ENCODE results near the gene NYNRIN.
"Not testable (repeated sequence)": the region's sequence is repeated elsewhere in the genome, so short reads cannot be mapped to it uniquely, and the experiment has no call there.

NYNRIN gene

GRCh38 chr14:24442240-24443052 lies 43.6 kb downstream of the NYNRIN start, which contains the start of gene SDR39U1:
Gene SDR39U1 (minus strand): TSS chr14:24442776. CDS start chr14:24442769, 7 bp downstream.
- DNase-seq = peak; percentile 52 to 99 (median 95)

GRCh38 chr14:24443053-24443665 lies 44.4 kb downstream of the NYNRIN start:
- DNase-seq = no peak

DNA sequence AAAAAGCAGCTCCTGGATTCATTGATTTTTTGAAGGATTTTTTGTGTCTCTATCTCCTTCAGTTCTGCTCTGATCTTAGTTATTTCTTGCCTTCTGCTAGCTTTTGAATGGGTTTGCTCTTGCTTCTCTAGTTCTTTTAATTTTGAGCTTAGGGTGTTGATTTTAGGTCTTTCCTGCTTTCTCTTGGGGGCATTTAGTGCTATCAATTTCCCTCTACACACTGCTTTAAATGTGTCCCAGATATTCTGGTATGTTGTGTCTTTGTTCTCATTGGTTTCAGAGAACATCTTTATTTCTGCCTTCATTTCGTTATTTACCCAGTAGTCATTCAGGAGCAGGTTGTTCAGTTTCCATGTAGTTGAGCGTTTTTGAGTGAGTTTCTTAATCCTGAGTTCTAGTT lies 52.0 kb downstream of the NYNRIN start:
- not testable (repeated sequence) for DNase-seq

- no peak for DNase-seq
These were observed 58.2 kb downstream of the NYNRIN start for GRCh38 chr14:24456980-24457379.

GRCh38 chr14:24458736-24459135 lies 59.9 kb downstream of the NYNRIN start:
- DNase-seq = no peak

DNA sequence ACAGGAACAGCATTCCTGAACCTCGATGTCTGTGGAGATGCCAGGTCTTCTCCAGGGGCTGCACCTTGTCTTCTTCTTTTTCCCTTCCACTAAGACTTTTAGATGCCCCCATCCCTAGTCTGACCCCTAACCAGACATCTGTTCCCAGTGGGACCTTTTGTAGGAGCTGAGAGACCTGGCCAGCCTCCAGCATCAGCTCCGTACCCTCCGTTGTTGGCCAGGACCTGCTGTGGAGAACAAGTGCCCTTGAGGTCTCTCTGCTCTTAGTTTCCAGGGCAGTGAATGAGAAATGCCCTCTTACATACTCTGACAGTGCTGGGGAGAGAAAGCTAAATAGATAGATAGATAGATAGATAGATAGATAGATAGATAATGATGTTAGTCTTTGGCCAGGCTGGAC lies 60.5 kb downstream of the NYNRIN start:
- DNase-seq = no peak

DNA sequence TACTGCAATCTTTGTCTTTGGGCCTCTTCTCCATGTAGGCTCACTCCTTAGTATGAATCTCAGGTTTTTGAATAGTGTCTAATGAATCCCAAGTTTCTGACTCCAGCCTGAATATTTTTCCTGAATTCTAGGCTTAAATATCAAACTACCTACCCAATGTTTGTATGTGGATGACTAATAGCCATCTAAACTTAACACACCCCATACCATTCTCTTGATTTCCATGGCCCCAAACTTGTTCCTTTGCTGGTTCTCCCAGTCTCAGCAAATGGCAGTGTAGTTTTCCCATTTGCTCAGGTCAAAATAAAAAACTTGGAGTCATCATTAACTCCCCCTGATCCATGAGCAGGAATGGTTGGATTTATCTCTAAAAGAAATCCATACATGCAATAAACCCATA lies 62.5 kb downstream of the NYNRIN start:
- no peak for DNase-seq

DNA sequence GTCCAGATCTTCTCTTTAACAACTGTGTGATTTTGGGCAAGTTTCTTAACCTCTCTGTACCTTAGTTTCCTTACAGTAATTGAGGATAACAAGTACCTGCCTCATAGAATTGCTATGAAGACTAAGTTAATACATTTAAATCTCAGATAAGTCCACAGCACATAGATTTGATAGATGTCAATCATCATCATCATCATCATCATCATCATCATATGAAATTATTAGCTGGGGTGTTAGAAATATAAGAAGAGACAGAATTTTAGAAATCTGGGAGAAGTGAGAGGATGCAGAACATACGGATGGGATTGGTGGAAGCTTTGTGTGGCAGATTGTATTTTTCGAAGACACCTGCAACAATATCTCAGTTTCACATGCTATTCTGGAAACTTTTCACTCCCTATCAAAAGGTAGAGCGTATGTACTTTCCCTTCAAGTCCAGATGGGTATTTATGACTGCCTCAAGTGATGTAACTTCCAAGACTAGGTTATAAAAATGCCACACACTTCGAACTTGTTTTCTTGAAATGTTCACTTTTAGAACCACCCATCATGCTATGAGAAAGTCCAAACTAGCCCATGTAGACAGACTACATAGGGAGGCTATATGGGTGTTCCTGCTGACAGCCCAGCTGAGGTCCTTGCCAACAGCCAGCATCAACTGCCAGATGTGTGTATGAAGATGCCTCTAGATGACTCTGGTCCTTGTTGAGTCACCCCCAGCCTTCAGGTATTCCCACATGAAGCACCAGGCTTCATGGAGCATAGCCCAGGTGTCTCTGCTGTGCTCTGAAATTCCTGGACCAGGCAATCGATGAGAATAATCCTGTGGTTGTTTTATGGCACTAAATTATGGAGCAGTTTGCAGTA lies 64.4 kb downstream of the NYNRIN start:
- no peak for DNase-seq

- no peak for DNase-seq
These were observed 65.3 kb downstream of the NYNRIN start for GRCh38 chr14:24463884-24464785.

DNA sequence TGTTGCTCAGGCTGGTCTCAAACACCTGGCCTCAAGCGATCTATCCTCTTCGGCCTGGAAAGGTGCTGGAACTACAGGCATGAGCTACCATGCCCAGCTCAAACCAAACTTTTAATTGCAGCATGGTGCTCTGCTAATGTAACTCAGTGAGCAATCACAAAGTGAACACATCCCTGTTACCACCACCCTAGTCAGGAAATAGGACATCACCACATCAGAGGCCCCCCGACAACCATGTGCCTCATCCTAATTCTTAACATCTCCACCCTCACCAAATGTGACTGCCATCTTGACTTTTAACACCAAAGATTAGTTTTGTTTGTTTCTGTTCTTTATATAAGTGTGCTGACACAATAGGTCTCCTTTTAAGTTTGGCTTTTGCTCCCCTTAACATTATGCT lies 66.6 kb downstream of the NYNRIN start:
- DNase-seq = no peak

DNA sequence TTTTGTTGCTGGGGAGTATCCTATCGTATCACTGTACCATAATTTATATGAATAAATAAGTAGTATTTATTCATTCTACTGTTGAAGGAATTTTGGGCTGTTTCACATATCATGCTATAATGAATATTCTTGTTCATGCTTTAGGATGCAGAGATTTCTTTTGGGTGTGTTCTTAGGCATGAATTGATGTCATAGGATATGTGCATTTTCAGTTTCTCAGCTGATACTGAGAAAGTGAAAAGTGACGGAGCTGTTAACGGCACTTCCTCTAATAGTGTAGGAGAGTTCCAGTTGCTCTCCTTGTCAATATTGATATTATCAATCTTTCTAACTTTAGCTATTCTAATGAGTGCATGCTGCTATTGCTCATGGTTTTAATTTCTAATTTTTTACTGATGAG lies 67.0 kb downstream of the NYNRIN start:
- no peak for DNase-seq
